Fibroblast of skin of abdomen (primary cell): Measurements from ENCODE around the gene COG2.
"Not testable (repeated sequence)": the region's sequence is repeated elsewhere in the genome, so short reads cannot be mapped to it uniquely, and the experiment has no call there.

Experiments used
- DNase-seq: peaks from one replicate; pipeline ENCODE4 v3.0.0-alpha.2; 2013

The COG2 gene

GRCh38 chr1:230627767-230628166, 14.5 kb upstream of the COG2 start:
- DNase-seq = no peak

GRCh38 chr1:230629511-230629910, 12.8 kb upstream of the COG2 start:
- no peak for DNase-seq

GRCh38 chr1:230631477-230631876, 10.8 kb upstream of the COG2 start:
- no peak for DNase-seq

- peak; percentile 15 for DNase-seq
Measured at GRCh38 chr1:230632273-230632873, 9.9 kb upstream of the COG2 start.

- no peak for DNase-seq
Measured at GRCh38 chr1:230633469-230633868, 8.8 kb upstream of the COG2 start.

- DNase-seq = no peak
Measured at GRCh38 chr1:230634384-230634783, 7.9 kb upstream of the COG2 start.

GRCh38 chr1:230636575-230637148, 5.6 kb upstream of the COG2 start:
- no peak for DNase-seq

- no peak for DNase-seq
Measured at GRCh38 chr1:230639714-230640209, 2.5 kb upstream of the COG2 start.

GRCh38 chr1:230641346-230641745, 935 bp upstream of the COG2 start:
- peak; percentile 37 for DNase-seq

GRCh38 chr1:230641900-230642262, 400 bp upstream of the COG2 start:
- DNase-seq = no peak

GRCh38 chr1:230643908-230644307, 1.6 kb downstream of the COG2 start:
- no peak for DNase-seq

GRCh38 chr1:230646710-230647302, 4.5 kb downstream of the COG2 start:
- no peak for DNase-seq

GRCh38 chr1:230647321-230647720, 5.0 kb downstream of the COG2 start:
- no peak for DNase-seq

- DNase-seq = no peak
Measured at GRCh38 chr1:230648114-230648513, 5.8 kb downstream of the COG2 start.

GRCh38 chr1:230650300-230650699, 8.0 kb downstream of the COG2 start:
- DNase-seq = no peak

- no peak for DNase-seq
Measured at GRCh38 chr1:230651235-230651634, 9.0 kb downstream of the COG2 start.

- DNase-seq = not testable (repeated sequence)
Measured at GRCh38 chr1:230656719-230657118, 14.4 kb downstream of the COG2 start.

- DNase-seq = not testable (repeated sequence)
Measured at GRCh38 chr1:230658103-230658502, 15.8 kb downstream of the COG2 start.

GRCh38 chr1:230658691-230659090, 16.4 kb downstream of the COG2 start:
- DNase-seq = no peak

- no peak for DNase-seq
Measured at GRCh38 chr1:230661976-230662375, 19.7 kb downstream of the COG2 start.

- DNase-seq = no peak
Measured at GRCh38 chr1:230668227-230668626, 25.9 kb downstream of the COG2 start.

- no peak for DNase-seq
Measured at GRCh38 chr1:230669543-230669942, 27.3 kb downstream of the COG2 start.

GRCh38 chr1:230674581-230674980, 32.3 kb downstream of the COG2 start:
- DNase-seq = no peak

GRCh38 chr1:230677200-230677599, 34.9 kb downstream of the COG2 start:
- no peak for DNase-seq
